AG08396 (cell line): ENCODE data around the gene DRAXIN.

Source experiments
- DNase-seq: peaks from one replicate; pipeline ENCODE4 v3.0.0; 2012; ENCODE audit warnings: low spot score, mixed read lengths

DRAXIN gene

GRCh38 chr1:11685210-11685752 lies 6.2 kb upstream of the DRAXIN start:
- DNase-seq, result no peak

GRCh38 chr1:11688506-11688905 lies 3.0 kb upstream of the DRAXIN start:
- DNase-seq, result no peak

DNA sequence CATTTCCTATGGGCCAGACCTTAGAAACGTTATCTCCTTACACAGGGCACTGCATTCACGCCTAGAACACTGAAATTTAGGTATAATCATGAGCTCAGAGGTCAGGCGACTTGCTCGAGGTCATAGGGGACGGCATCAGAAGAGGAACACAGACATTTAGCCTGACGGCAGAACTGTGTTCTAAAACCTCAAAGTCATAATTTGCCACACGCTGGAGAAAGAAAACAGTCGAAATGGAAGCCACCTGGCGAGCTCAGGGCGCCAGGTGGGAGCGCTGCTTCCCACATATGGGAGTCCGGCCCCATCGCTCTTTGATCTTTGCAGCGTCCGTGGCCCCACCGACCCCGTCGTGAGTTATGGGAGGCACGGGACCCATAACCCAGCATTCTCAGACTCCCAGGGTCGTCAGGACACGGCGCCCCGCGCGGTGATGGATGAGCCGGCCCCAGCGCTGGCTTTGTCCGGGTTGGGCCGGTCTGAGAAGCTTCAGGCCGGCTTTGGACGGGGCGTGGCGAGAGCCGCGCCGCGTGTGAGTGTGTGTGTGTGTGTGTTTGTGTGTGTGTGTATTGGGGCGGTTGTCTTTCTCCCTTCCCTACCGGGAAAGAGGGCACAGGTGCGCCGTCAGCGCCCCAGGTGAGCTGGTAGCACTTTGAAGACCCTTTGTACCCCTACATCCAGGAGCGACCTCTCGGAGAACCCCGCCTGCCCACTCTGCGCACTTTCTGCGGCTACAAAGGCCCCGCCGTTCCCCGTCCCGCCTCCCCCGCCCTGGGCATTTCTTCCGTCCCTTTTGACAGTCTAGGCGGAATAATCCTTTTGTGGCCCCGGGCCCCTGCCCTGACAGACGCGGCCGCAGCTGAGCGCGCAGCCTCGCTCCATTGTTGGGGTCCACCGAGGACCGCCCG lies 861 bp upstream of the DRAXIN start:
- DNase-seq, result no peak

DNA sequence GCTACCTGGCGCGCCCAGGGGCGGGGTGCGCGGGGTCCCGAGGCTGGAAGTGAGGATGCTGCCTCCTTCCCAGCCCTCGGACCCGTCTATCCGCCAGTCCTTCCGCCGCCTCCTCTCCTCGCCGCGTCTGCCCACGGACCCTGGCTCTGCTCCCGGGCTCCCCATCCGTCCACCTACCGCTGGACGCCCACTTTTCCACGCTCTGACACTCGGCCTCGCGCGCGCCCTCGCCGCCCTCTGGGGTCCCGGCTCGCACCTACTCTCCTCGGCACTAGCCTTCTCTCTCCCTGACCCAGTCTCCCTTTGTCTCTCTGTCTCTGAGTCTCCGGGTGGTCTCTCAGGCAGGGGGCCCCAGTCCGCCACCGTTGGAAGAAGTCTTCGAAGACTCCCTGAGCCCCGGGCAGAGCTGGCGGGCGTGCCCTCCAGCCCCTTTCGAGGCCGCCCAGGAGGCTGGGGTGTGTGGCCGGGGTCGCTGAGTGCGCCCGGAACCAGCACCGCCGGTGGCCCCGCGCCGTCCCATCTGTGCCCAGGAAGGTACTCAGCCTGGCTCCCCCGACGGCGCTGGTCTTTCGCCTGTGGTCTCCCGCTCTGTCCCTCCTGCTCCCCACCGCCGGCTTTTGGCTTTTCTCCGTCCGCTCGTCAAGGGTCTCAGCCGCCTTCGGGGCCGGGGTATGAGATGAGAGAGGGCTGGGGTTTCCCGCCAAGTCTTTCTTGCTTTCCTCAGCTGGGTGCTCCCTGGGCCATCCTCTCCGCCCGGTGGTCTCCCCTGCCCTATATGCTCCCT lies 610 bp downstream of the DRAXIN start:
- DNase-seq, result no peak

GRCh38 chr1:11693024-11693590 lies 1.6 kb downstream of the DRAXIN start:
- peak; percentile 93 for DNase-seq

DNA sequence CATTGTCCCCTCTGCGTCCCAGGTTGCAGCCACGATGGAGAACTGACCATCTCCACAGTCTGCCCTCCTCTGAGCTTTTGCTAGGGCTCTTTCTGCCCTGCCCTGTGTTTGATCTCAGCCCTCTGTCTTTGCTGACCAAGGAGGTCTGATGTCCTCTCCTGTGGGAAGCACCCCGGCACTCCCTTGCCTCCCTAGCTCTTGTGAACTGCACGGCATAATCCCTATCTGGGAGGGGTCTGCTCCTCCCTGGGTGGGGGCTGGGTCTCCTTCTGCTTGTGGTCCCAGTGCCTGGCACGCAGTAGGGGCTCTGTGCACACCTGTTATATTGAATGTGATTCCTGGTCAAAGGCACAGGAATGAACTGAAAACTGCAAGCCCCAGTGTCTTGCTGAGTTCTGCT lies 2.4 kb downstream of the DRAXIN start:
- no peak for DNase-seq

- DNase-seq, result no peak
Observed at GRCh38 chr1:11695861-11696260, 4.4 kb downstream of the DRAXIN start.

GRCh38 chr1:11697188-11697892 lies 5.8 kb downstream of the DRAXIN start:
- no peak for DNase-seq

GRCh38 chr1:11697893-11698210 lies 6.3 kb downstream of the DRAXIN start:
- DNase-seq, result no peak

GRCh38 chr1:11700601-11701467 lies 9.3 kb downstream of the DRAXIN start:
- DNase-seq, result no peak

DNA sequence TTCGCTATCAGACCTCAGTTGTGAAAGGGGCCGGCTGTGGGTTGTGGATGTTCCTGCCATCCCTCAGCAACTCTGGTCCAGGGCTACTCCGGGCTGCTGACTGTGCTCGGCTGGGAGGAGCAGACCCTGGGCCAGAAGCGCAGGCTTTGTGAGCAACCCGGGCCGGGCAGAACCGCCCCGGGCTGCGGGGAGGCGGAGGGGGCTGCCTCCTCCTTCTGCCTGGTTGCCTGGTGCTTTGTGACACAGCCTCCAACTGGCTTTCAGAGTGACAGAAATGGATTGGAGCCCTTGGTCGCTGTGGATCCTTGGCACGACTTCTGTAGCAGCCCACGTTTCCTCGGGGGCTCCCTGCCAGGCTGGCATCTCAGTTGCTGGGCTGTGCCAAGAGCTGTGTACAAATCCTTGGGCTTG lies 10.0 kb downstream of the DRAXIN start:
- no peak for DNase-seq

GRCh38 chr1:11701981-11702803 lies 10.7 kb downstream of the DRAXIN start:
- DNase-seq, result no peak

GRCh38 chr1:11703357-11704193 lies 12.1 kb downstream of the DRAXIN start:
- no peak for DNase-seq

- no peak for DNase-seq
Observed at GRCh38 chr1:11704194-11704529, 12.7 kb downstream of the DRAXIN start.

- no peak for DNase-seq
Observed at GRCh38 chr1:11704691-11705475, 13.4 kb downstream of the DRAXIN start.

DNA sequence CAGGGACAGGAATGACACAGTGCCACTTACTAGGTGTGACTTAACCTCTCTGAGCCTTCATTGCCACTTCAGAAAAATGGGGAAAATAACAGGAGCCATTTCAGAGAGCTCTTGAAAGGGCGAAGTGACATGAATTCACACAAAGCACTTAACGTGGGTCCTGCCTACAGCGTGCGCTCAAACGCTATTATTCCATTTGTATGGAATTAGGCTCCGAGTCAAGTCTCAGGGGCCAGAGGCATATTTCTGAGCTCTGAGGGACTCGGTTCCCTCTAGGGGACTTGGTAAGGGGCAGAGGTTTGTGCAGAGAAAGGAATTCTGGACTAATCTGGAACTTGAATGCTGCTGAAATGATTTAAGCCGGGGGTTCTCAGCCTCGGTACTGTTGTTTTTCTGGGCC lies 14.1 kb downstream of the DRAXIN start:
- DNase-seq, result no peak

DNA sequence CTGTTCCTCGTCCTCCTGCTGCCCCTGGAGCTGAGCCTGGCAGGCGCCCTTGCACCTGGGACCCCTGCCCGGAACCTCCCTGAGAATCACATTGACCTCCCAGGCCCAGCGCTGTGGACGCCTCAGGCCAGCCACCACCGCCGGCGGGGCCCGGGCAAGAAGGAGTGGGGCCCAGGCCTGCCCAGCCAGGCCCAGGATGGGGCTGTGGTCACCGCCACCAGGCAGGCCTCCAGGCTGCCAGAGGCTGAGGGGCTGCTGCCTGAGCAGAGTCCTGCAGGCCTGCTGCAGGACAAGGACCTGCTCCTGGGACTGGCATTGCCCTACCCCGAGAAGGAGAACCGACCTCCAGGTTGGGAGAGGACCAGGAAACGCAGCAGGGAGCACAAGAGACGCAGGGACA lies 14.8 kb downstream of the DRAXIN start:
- DNase-seq, result no peak

- DNase-seq, result no peak
Observed at GRCh38 chr1:11707621-11708276, 16.2 kb downstream of the DRAXIN start.
